Activated T-helper 2 cell treated with anti-CD3 and anti-CD28 coated beads, Interferon-gamma antibody, Interleukin-2, Interleukin-4, amounts not matched to agents 10 μg/mL and 5 μg/mL and 100 μg/mL, durations not matched to agents 14 hours and 24 hours and 36 hours (primary cell): ENCODE measurements around the gene WBP2. TPM values are rescaled to one million over a fixed set of nuclear protein-coding genes. Genes with fewer than 3 reads are reported as not detected.

Source experiments
- DNase-seq: peaks from one replicate; pipeline ENCODE4 v3.0.0; 2021; ENCODE audit warnings: low spot score
- H3K27ac Mint-ChIP-seq: one replicate; pipeline ENCODE4 v1.8.0; 2021; ENCODE audit warnings: mixed read lengths
- H3K27me3 Mint-ChIP-seq: one replicate; pipeline ENCODE4 v1.8.0; 2021; ENCODE audit warnings: low read depth, mixed read lengths
- H3K36me3 Mint-ChIP-seq: one replicate; pipeline ENCODE4 v1.8.0; 2021; ENCODE audit warnings: low read depth, mixed read lengths
- H3K4me1 Mint-ChIP-seq: one replicate; pipeline ENCODE4 v1.8.0; 2021; ENCODE audit warnings: low read depth, mixed read lengths
- H3K4me3 Mint-ChIP-seq: one replicate; pipeline ENCODE4 v1.8.0; 2021; ENCODE audit warnings: low read depth, mild to moderate bottlenecking, moderate library complexity, mixed read lengths
- H3K9me3 Mint-ChIP-seq: one replicate; pipeline ENCODE4 v1.8.0; 2021; ENCODE audit warnings: mixed read lengths
- intact Hi-C: fragments of 100-400 bp; cut with micrococcal nuclease; formaldehyde crosslinking; loops from one replicate; pipeline ENCODE4 v1.15.1; 2023
- total RNA-seq: library from RNA; stranded (reverse); gene quantifications from 2 replicates; pipeline ENCODE4 v1.2.3, GENCODE V29; 2022

Gene WBP2
- total RNA-seq, 1 donor from 2014 or later, result 80.7 TPM

GRCh38 chr17:75824666-75825065, 30.5 kb downstream of the WBP2 start:
- DNase-seq, result no peak
- Mint-ChIP-seq H3K4me1 (peaks cover 7% of the 10 kb centered on the region), H3K9me3 (no peaks in the 10 kb centered on the region), H3K4me3 (no peak overlapping the region), H3K27ac (peak overlapping the region; percentile 38), H3K27me3 (no peaks in the 10 kb centered on the region), H3K36me3 (peaks cover 41% of the 10 kb centered on the region)
- intact Hi-C loops, result no loop called here

GRCh38 chr17:75824050-75824552, 31.0 kb downstream of the WBP2 start:
- no peak for DNase-seq
- Mint-ChIP-seq H3K27me3 (no peaks in the 10 kb centered on the region), H3K27ac (no peak overlapping the region), H3K36me3 (peaks cover 44% of the 10 kb centered on the region), H3K4me3 (no peak overlapping the region), H3K9me3 (no peaks in the 10 kb centered on the region), H3K4me1 (peaks cover 7% of the 10 kb centered on the region)
- intact Hi-C loops, result no loop called here

GRCh38 chr17:75823257-75824041, 31.7 kb downstream of the WBP2 start:
- peaks cover 7% of the 10 kb centered on the region for H3K4me1 Mint-ChIP-seq
- H3K27me3 Mint-ChIP-seq, result no peaks in the 10 kb centered on the region
- H3K27ac Mint-ChIP-seq, result no peak overlapping the region
- no peak for DNase-seq
- H3K4me3 Mint-ChIP-seq, result no peak overlapping the region
- intact Hi-C loops, result no loop called here
- H3K36me3 Mint-ChIP-seq, result peaks cover 51% of the 10 kb centered on the region
- H3K9me3 Mint-ChIP-seq, result no peaks in the 10 kb centered on the region

- DNase-seq, result no peak
- intact Hi-C loops, result no loop called here
- no peak overlapping the region for H3K27ac Mint-ChIP-seq
- no peaks in the 10 kb centered on the region for H3K9me3 Mint-ChIP-seq
- H3K27me3 Mint-ChIP-seq, result no peaks in the 10 kb centered on the region
- H3K4me1 Mint-ChIP-seq, result peaks cover 6% of the 10 kb centered on the region
- H3K36me3 Mint-ChIP-seq, result peaks cover 49% of the 10 kb centered on the region
- H3K4me3 Mint-ChIP-seq, result no peak overlapping the region
These were observed 32.4 kb downstream of the WBP2 start for GRCh38 chr17:75822800-75823166.

GRCh38 chr17:75822119-75822799, 32.9 kb downstream of the WBP2 start:
- H3K27me3 Mint-ChIP-seq, result no peaks in the 10 kb centered on the region
- peak overlapping the region; percentile 43 for H3K27ac Mint-ChIP-seq
- no peak overlapping the region for H3K4me3 Mint-ChIP-seq
- H3K36me3 Mint-ChIP-seq, result peaks cover 49% of the 10 kb centered on the region
- H3K9me3 Mint-ChIP-seq, result no peaks in the 10 kb centered on the region
- DNase-seq, result no peak
- intact Hi-C loops, result no loop called here
- H3K4me1 Mint-ChIP-seq, result peaks cover 6% of the 10 kb centered on the region

- H3K27ac Mint-ChIP-seq, result peak overlapping the region; percentile 44
- H3K36me3 Mint-ChIP-seq, result peaks cover 46% of the 10 kb centered on the region
- H3K4me1 Mint-ChIP-seq, result peaks cover 6% of the 10 kb centered on the region
- H3K4me3 Mint-ChIP-seq, result no peak overlapping the region
- intact Hi-C loops, result no loop called here
- no peak for DNase-seq
- H3K9me3 Mint-ChIP-seq, result no peaks in the 10 kb centered on the region
- no peaks in the 10 kb centered on the region for H3K27me3 Mint-ChIP-seq
These were observed 33.6 kb downstream of the WBP2 start for GRCh38 chr17:75821552-75821951.

- H3K27me3 Mint-ChIP-seq, result no peaks in the 10 kb centered on the region
- no peaks in the 10 kb centered on the region for H3K9me3 Mint-ChIP-seq
- no peak overlapping the region for H3K4me3 Mint-ChIP-seq
- peaks cover 44% of the 10 kb centered on the region for H3K36me3 Mint-ChIP-seq
- intact Hi-C loops, result no loop called here
- H3K4me1 Mint-ChIP-seq, result peaks cover 6% of the 10 kb centered on the region
- peak overlapping the region; percentile 44 for H3K27ac Mint-ChIP-seq
- DNase-seq, result no peak
These were observed 34.7 kb downstream of the WBP2 start for GRCh38 chr17:75820094-75821080.

- Mint-ChIP-seq H3K27ac (no peak overlapping the region), H3K36me3 (peaks cover 42% of the 10 kb centered on the region), H3K4me3 (no peak overlapping the region), H3K4me1 (peaks cover 6% of the 10 kb centered on the region), H3K9me3 (no peaks in the 10 kb centered on the region), H3K27me3 (no peaks in the 10 kb centered on the region)
- DNase-seq, result no peak
- intact Hi-C loops, result no loop called here
These were observed 35.5 kb downstream of the WBP2 start for GRCh38 chr17:75819678-75820077.

GRCh38 chr17:75819116-75819515, 36.0 kb downstream of the WBP2 start:
- no peak overlapping the region for H3K4me3 Mint-ChIP-seq
- intact Hi-C loops, result no loop called here
- H3K27me3 Mint-ChIP-seq, result no peaks in the 10 kb centered on the region
- H3K4me1 Mint-ChIP-seq, result peaks cover 6% of the 10 kb centered on the region
- peaks cover 45% of the 10 kb centered on the region for H3K36me3 Mint-ChIP-seq
- H3K9me3 Mint-ChIP-seq, result no peaks in the 10 kb centered on the region
- H3K27ac Mint-ChIP-seq, result no peak overlapping the region
- DNase-seq, result no peak

- Mint-ChIP-seq H3K9me3 (no peaks in the 10 kb centered on the region), H3K4me1 (peaks cover 6% of the 10 kb centered on the region), H3K4me3 (no peak overlapping the region), H3K27me3 (no peaks in the 10 kb centered on the region), H3K27ac (no peak overlapping the region), H3K36me3 (peaks cover 40% of the 10 kb centered on the region)
- DNase-seq, result no peak
- intact Hi-C loops, result no loop called here
These were observed 36.7 kb downstream of the WBP2 start for GRCh38 chr17:75818326-75818885.

GRCh38 chr17:75817571-75817970, 37.6 kb downstream of the WBP2 start:
- H3K9me3 Mint-ChIP-seq, result no peaks in the 10 kb centered on the region
- H3K36me3 Mint-ChIP-seq, result peaks cover 45% of the 10 kb centered on the region
- H3K27ac Mint-ChIP-seq, result no peak overlapping the region
- H3K4me3 Mint-ChIP-seq, result no peak overlapping the region
- DNase-seq, result no peak
- H3K27me3 Mint-ChIP-seq, result no peaks in the 10 kb centered on the region
- intact Hi-C loops, result no loop called here
- H3K4me1 Mint-ChIP-seq, result peaks cover 6% of the 10 kb centered on the region

GRCh38 chr17:75816693-75817092, 38.4 kb downstream of the WBP2 start:
- Mint-ChIP-seq H3K36me3 (peaks cover 43% of the 10 kb centered on the region), H3K4me3 (no peak overlapping the region), H3K4me1 (peaks cover 2% of the 10 kb centered on the region), H3K9me3 (no peaks in the 10 kb centered on the region), H3K27me3 (no peaks in the 10 kb centered on the region), H3K27ac (no peak overlapping the region)
- no peak for DNase-seq
- intact Hi-C loops, result no loop called here
